H1 (cell line): ENCODE measurements around the gene MCM5. TPM values are rescaled to one million over a fixed set of nuclear protein-coding genes. Genes with fewer than 3 reads are reported as not detected.

Source experiments
- CTCF ChIA-PET: fragments of 300-600 bp; sonication (Branson Sonifier 250); formaldehyde crosslinking; loops from one replicate; lab custom pipeline; 2021; ENCODE audit not compliant: partially characterized antibody; lab: Charles Lee
- POLR2A ChIA-PET: fragments of 300-600 bp; sonication (Branson Sonifier 250); formaldehyde crosslinking; loops from one replicate; lab custom pipeline; 2021; ENCODE audit warnings: inconsistent platforms; ENCODE audit not compliant: partially characterized antibody; lab: Charles Lee
- DNase-seq, 2 experiments: peaks; one replicate each; pipeline versions ENCODE4 v3.0.0 to v3.0.0-alpha.2; 2010 to 2022; ENCODE audit warnings: low spot score in 2 of 2, low read depth in 1 of 2, mixed read lengths in 1 of 2
- FAIRE-seq: peaks from 2 replicates; lab custom pipeline; 2011; peaks lifted over from hg19 to GRCh38; lab: Jason Lieb, UNC
- H2AFZ ChIP-seq: 2 replicates; pipeline ENCODE4 v1.8.1; 2012; ENCODE audit warnings: low read length, inconsistent platforms
- H2AK5ac ChIP-seq: 2 replicates; pipeline ENCODE4 v1.6.1; 2013; ENCODE audit warnings: low read depth, low read length
- H2BK120ac ChIP-seq: replicated peaks from 2 replicates; pipeline ENCODE3; 2013; ENCODE audit warnings: low read depth, low read length, inconsistent platforms
- H2BK12ac ChIP-seq: 2 replicates; pipeline ENCODE4 v1.6.1; 2013; ENCODE audit warnings: low read depth, low read length
- H2BK15ac ChIP-seq: 2 replicates; pipeline ENCODE4 v1.6.1; 2013; ENCODE audit warnings: low read length
- H2BK20ac ChIP-seq: 2 replicates; pipeline ENCODE4 v1.6.1; 2013; ENCODE audit warnings: low read length
- H2BK5ac ChIP-seq: 2 replicates; pipeline ENCODE4 v1.6.1; 2013; ENCODE audit warnings: low read depth, low read length
- H3K14ac ChIP-seq: 2 replicates; pipeline ENCODE4 v1.6.1; 2013; ENCODE audit warnings: inconsistent platforms; ENCODE audit not compliant: insufficient read length
- H3K18ac ChIP-seq: 2 replicates; pipeline ENCODE4 v1.6.1; 2013; ENCODE audit warnings: low read length; ENCODE audit errors: extremely low read depth
- H3K23ac ChIP-seq: 2 replicates; pipeline ENCODE4 v1.6.1; 2013; ENCODE audit warnings: inconsistent platforms; ENCODE audit not compliant: insufficient read length
- H3K23me2 ChIP-seq: 2 replicates; pipeline ENCODE4 v1.6.1; 2013; ENCODE audit warnings: low read depth, low read length
- H3K27ac ChIP-seq: 2 replicates; pipeline ENCODE4 v1.6.1; 2011; ENCODE audit warnings: low read depth, low read length, inconsistent platforms
- H3K27me3 ChIP-seq, 4 experiments: replicated peaks in 1 of 4; 1 replicate in 1 of 4; 2 replicates in 3 of 4; pipeline versions ENCODE4 v1.6.1 to v1.8.1; 2011 to 2013; ENCODE audit warnings: low read length in 3 of 4, mild to moderate bottlenecking in 3 of 4, inconsistent platforms in 2 of 4, mixed read lengths in 2 of 4, moderate library complexity in 1 of 4; ENCODE audit not compliant: control insufficient read depth in 3 of 4, insufficient read depth in 3 of 4; ENCODE audit errors: extremely low read depth in 1 of 4
- H3K36me3 ChIP-seq, 4 experiments: 2 replicates each; pipeline versions ENCODE4 v1.6.1 to v1.8.1; 2011 to 2013; ENCODE audit warnings: mild to moderate bottlenecking in 4 of 4, low read length in 3 of 4, moderate library complexity in 2 of 4, control low read depth in 1 of 4, inconsistent platforms in 1 of 4; ENCODE audit not compliant: insufficient read depth in 4 of 4, control insufficient read depth in 2 of 4
- H3K4ac ChIP-seq: replicated peaks from 2 replicates; pipeline ENCODE3; 2013; ENCODE audit warnings: low read length, low read depth, mixed read lengths, inconsistent platforms; ENCODE audit not compliant: insufficient read length
- H3K4me1 ChIP-seq, 4 experiments: replicated peaks in 1 of 4; 1 replicate in 1 of 4; 2 replicates in 3 of 4; pipeline versions ENCODE4 v1.6.1 to v1.8.1; 2011 to 2013; ENCODE audit warnings: low read length in 3 of 4, inconsistent platforms in 2 of 4, mixed read lengths in 1 of 4; ENCODE audit not compliant: insufficient read depth in 4 of 4, control insufficient read depth in 3 of 4
- H3K4me2 ChIP-seq, 2 experiments: 2 replicates each; pipeline versions ENCODE4 v1.6.1 to v1.8.1; 2011 to 2013; ENCODE audit warnings: low read depth in 2 of 2, low read length in 2 of 2, control low read depth in 1 of 2, inconsistent platforms in 1 of 2, mild to moderate bottlenecking in 1 of 2; ENCODE audit not compliant: insufficient read depth in 1 of 2
- H3K4me3 ChIP-seq, 4 experiments: fragments of 200-600, 300-600 bp in 1 of 4; sonication (generic), shearing (Covaris generic), sonication (Bioruptor Twin) in 1 of 4; 2 replicates each; pipeline versions ENCODE4 v1.5.1 to v1.8.1; 2011 to 2016; ENCODE audit warnings: low read length in 4 of 4, low read depth in 3 of 4, control low read depth in 2 of 4, inconsistent platforms in 2 of 4, mild to moderate bottlenecking in 2 of 4, mixed read lengths in 1 of 4, moderate library complexity in 1 of 4; ENCODE audit not compliant: insufficient read depth in 2 of 4; ENCODE audit errors: extremely low read depth in 1 of 4
- H3K56ac ChIP-seq: replicated peaks from 2 replicates; pipeline ENCODE3; 2013; ENCODE audit warnings: low read depth, mild to moderate bottlenecking, mixed read lengths, low read length, inconsistent platforms; ENCODE audit not compliant: insufficient read length
- H3K79me1 ChIP-seq: 2 replicates; pipeline ENCODE4 v1.6.1; 2013; ENCODE audit warnings: low read depth, low read length, control low read depth
- H3K79me2 ChIP-seq, 2 experiments: 2 replicates each; pipeline versions ENCODE4 v1.6.1 to v1.8.1; 2012 to 2013; ENCODE audit warnings: low read length in 2 of 2, mild to moderate bottlenecking in 2 of 2, inconsistent platforms in 1 of 2; ENCODE audit not compliant: insufficient read depth in 2 of 2, control insufficient read depth in 1 of 2
- H3K9ac ChIP-seq, 4 experiments: replicated peaks in 1 of 4; 1 replicate in 1 of 4; 2 replicates in 3 of 4; pipeline versions ENCODE4 v1.6.1 to v1.8.1; 2011 to 2013; ENCODE audit warnings: low read depth in 3 of 4, low read length in 3 of 4, control low read depth in 2 of 4, mild to moderate bottlenecking in 2 of 4, moderate library complexity in 2 of 4, inconsistent platforms in 1 of 4; ENCODE audit errors: extremely low read depth in 1 of 4
- H3K9me3 ChIP-seq, 2 experiments: 2 replicates each; pipeline versions ENCODE4 v1.6.1 to v1.8.1; 2012 to 2013; ENCODE audit warnings: mild to moderate bottlenecking in 2 of 2, moderate library complexity in 2 of 2, control low read depth in 1 of 2, inconsistent platforms in 1 of 2, low read depth in 1 of 2, low read length in 1 of 2, mixed read lengths in 1 of 2; ENCODE audit not compliant: insufficient read depth in 2 of 2
- H4K20me1 ChIP-seq, 2 experiments: replicated peaks in 1 of 2; 2 replicates each; pipeline versions ENCODE3 to v1.8.1; 2011 to 2013; ENCODE audit warnings: inconsistent platforms in 2 of 2, low read length in 2 of 2, mild to moderate bottlenecking in 1 of 2; ENCODE audit not compliant: insufficient read depth in 2 of 2, control insufficient read depth in 1 of 2
- H4K5ac ChIP-seq: 2 replicates; pipeline ENCODE4 v1.6.1; 2013; ENCODE audit warnings: low read length, low read depth, mixed read lengths, inconsistent platforms; ENCODE audit not compliant: insufficient read length
- H4K8ac ChIP-seq: 2 replicates; pipeline ENCODE4 v1.8.0; 2013; ENCODE audit warnings: mild to moderate bottlenecking, moderate library complexity, low read length, inconsistent platforms; ENCODE audit not compliant: insufficient read depth; ENCODE audit errors: extremely low read depth
- H4K91ac ChIP-seq: replicated peaks from 2 replicates; pipeline ENCODE3; 2013; ENCODE audit warnings: low read length, mixed read lengths, inconsistent platforms; ENCODE audit not compliant: insufficient read length
- CEBPB ChIP-seq: IDR thresholded peaks from 2 replicates; pipeline ENCODE4 v1.6.1; 2012; ENCODE audit warnings: low read depth, low read length
- WGBS, 2 experiments: shearing (Covaris generic) in 1 of 2; methylation state at CpG; one replicate each; pipeline versions ENCODE4 v1.1.6 to v1.1.7; 2013 to 2015; ENCODE audit warnings: low lambda C conversion rate in 2 of 2, mixed read lengths in 2 of 2, inconsistent platforms in 1 of 2, low coverage in 1 of 2, missing lambda C conversion rate in 1 of 2; ENCODE audit not compliant: insufficient replicate concordance in 2 of 2, insufficient coverage in 1 of 2, insufficient read length in 1 of 2; ENCODE audit errors: extremely low coverage in 1 of 2, missing lambda C conversion rate in 1 of 2; 5-methylcytosine and 5-hydroxymethylcytosine counted together
- polyA plus RNA-seq, 7 experiments: library from polyadenylated mRNA; depleted of rRNA in 3 of 7; stranded (reverse) in 5 of 7; unstranded in 2 of 7; fragments of >200 nt in 5 of 7; fragments of 200-250 nt in 2 of 7; gene quantifications; 1 replicate in 5 of 7; 2 replicates in 1 of 7; 4 replicates in 1 of 7; pipeline versions ENCODE4 v1.2.1 to v1.2.3, GENCODE V29; 2011 to 2013; ENCODE audit warnings: missing spikeins in 2 of 7, mixed read lengths in 2 of 7
- total RNA-seq: library from RNA; stranded (reverse); fragmentation: NEBNext Ultra II Directional; extraction: Animal tissue kit (Norgen Biotek cat#: 25700); gene quantifications from 2 replicates; pipeline ENCODE4 v1.2.1, GENCODE V29; 2021
- TF ChIP-seq, protein P1 (sequence below): IDR thresholded peaks from 2 replicates; pipeline ENCODE4 v1.6.1; 2012; ENCODE audit warnings: inconsistent platforms

The MCM5 gene
- total and polyA plus RNA-seq, 2 of the 8 experiments (the other 6 are each of a cell fraction or from before 2014, with no cell fraction given) = 210 to 305 TPM

- Histone ChIP-seq H3K9ac (no peak overlapping the region), H2BK120ac (no peak overlapping the region), H3K23ac (no peak overlapping the region), H3K9me3 (no peaks in the 10 kb centered on the region), H3K18ac (no peak overlapping the region), H2BK5ac (no peak overlapping the region), H2BK15ac (no peak overlapping the region), H3K27ac (no peak overlapping the region), H2AFZ (no peak overlapping the region), H3K79me2 (no peaks in the 10 kb centered on the region), H3K79me1 (no peaks in the 10 kb centered on the region), H3K23me2 (no peaks in the 10 kb centered on the region), H2BK12ac (no peak overlapping the region), H3K36me3 (0 out of 8 replicates have a peak, but pooled peaks cover 0 to 2% (median 0%) of the 10 kb centered on the region in 4 experiments), H3K14ac (no peak overlapping the region), H4K8ac (no peak overlapping the region), H3K4me1 (peaks cover 6 to 11% (median 8%) of the 10 kb centered on the region in 4 experiments), H2BK20ac (no peak overlapping the region), H4K20me1 (no peaks in the 10 kb centered on the region), H3K56ac (no peak overlapping the region), H4K91ac (no peak overlapping the region), H4K5ac (no peak overlapping the region), H3K4ac (no peak overlapping the region), H2AK5ac (no peak overlapping the region), H3K4me3 (no peak overlapping the region), H3K27me3 (no peaks in the 10 kb centered on the region), H3K4me2 (no peak overlapping the region)
- no peak for FAIRE-seq
- no peak for DNase-seq
- POLR2A ChIA-PET = no interaction called here
- 87% methylated on average over 5 of the region's 5 CpGs; no CpG with 5 or more reads in 1 of the 2 experiments for WGBS, 2 experiments
- CTCF ChIA-PET = interaction anchor here (0.6 to 1.6 kb wide), 4 partner anchors 25 to 91 kb away, joined by 3 to 6 read pairs (median 4); no protein-coding TSS in a partner anchor
- TF ChIP-seq, protein P1, sequence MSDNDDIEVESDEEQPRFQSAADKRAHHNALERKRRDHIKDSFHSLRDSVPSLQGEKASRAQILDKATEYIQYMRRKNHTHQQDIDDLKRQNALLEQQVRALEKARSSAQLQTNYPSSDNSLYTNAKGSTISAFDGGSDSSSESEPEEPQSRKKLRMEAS = no peak
- peak; percentile 30; the same call in 1 of the 2 replicates for TF ChIP-seq CEBPB
- TF ChIP-seq, all 59 proteins: peak for 1
Measured at GRCh38 chr22:35455529-35455928, 55.6 kb downstream of the MCM5 start.
